ENCODE data around the gene SVOPL.

- TF ChIP-seq CTCF (IDR thresholded peaks at IDR 0.05; ENCODE audit: poor library complexity) (no peak), EZH2 (IDR thresholded peaks at IDR 0.05; ENCODE audit: borderline replicate concordance) (no peak)
Observed at GRCh38 chr7:138663725-138664710, 37.1 kb downstream of the SVOPL start.

All from hepatocyte (in vitro differentiated cells).